WERI-Rb-1 (cell line): ENCODE measurements around the gene SORL1.

Experiments
- DNase-seq: peaks from one replicate; pipeline ENCODE4 v3.0.0-alpha.2; 2020
- H3K27ac ChIP-seq: fragments of 250-450 bp; sonication (Bioruptor Pico); 2 replicates; pipeline ENCODE4 v1.5.1; 2020; ENCODE audit warnings: mild to moderate bottlenecking, moderate library complexity
- H3K27me3 ChIP-seq: fragments of 250-450 bp; sonication (Bioruptor Pico); 2 replicates; pipeline ENCODE4 v1.5.1; 2021; ENCODE audit warnings: mild to moderate bottlenecking, low read depth, moderate library complexity; ENCODE audit not compliant: insufficient read depth, severe bottlenecking
- H3K36me3 ChIP-seq: fragments of 250-450 bp; sonication (Bioruptor Pico); 2 replicates; pipeline ENCODE4 v1.5.1; 2020; ENCODE audit warnings: mild to moderate bottlenecking, moderate library complexity
- H3K4me3 ChIP-seq: 2 replicates; pipeline ENCODE4 v1.5.1; 2011; ENCODE audit warnings: low read depth, mild to moderate bottlenecking, control low read depth, low read length
- H3K9me3 ChIP-seq: fragments of 250-450 bp; sonication (Bioruptor Pico); 2 replicates; pipeline ENCODE4 v1.5.1; 2021; ENCODE audit warnings: mild to moderate bottlenecking, moderate library complexity; ENCODE audit not compliant: severe bottlenecking
- CTCF ChIP-seq: IDR thresholded peaks from 2 replicates; pipeline ENCODE4 v1.5.1; 2011; ENCODE audit warnings: low read depth, mild to moderate bottlenecking, control low read depth, inconsistent platforms, low read length

SORL1 gene

GRCh38 chr11:121543836-121544380, 91.8 kb downstream of the SORL1 start:
- no peak for DNase-seq
- H3K27me3 ChIP-seq, result no peaks in the 10 kb centered on the region
- TF ChIP-seq CTCF, result no peak
- H3K36me3 ChIP-seq, result no peaks in the 10 kb centered on the region
- no peaks in the 10 kb centered on the region for H3K9me3 ChIP-seq
- no peak overlapping the region for H3K4me3 ChIP-seq
- H3K27ac ChIP-seq, result no peak overlapping the region

GRCh38 chr11:121544956-121545355, 92.8 kb downstream of the SORL1 start:
- H3K27ac ChIP-seq, result no peak overlapping the region
- TF ChIP-seq CTCF, result no peak
- no peaks in the 10 kb centered on the region for H3K36me3 ChIP-seq
- H3K9me3 ChIP-seq, result no peaks in the 10 kb centered on the region
- DNase-seq, result no peak
- H3K27me3 ChIP-seq, result no peaks in the 10 kb centered on the region
- H3K4me3 ChIP-seq, result no peak overlapping the region

GRCh38 chr11:121547574-121547973, 95.5 kb downstream of the SORL1 start:
- Histone ChIP-seq H3K36me3 (no peaks in the 10 kb centered on the region), H3K27ac (no peak overlapping the region), H3K27me3 (no peaks in the 10 kb centered on the region), H3K4me3 (no peak overlapping the region), H3K9me3 (no peaks in the 10 kb centered on the region)
- no peak for TF ChIP-seq CTCF
- no peak for DNase-seq

GRCh38 chr11:121550247-121551030, 98.3 kb downstream of the SORL1 start:
- TF ChIP-seq CTCF, result no peak
- no peaks in the 10 kb centered on the region for H3K36me3 ChIP-seq
- H3K9me3 ChIP-seq, result no peaks in the 10 kb centered on the region
- no peak overlapping the region for H3K27ac ChIP-seq
- no peaks in the 10 kb centered on the region for H3K27me3 ChIP-seq
- DNase-seq, result no peak
- no peak overlapping the region for H3K4me3 ChIP-seq

- no peak overlapping the region for H3K27ac ChIP-seq
Measured at GRCh38 chr11:121551463-121551862, 99.3 kb downstream of the SORL1 start.

More at GRCh38 chr11:121551463-121551862, 99.3 kb downstream of the SORL1 start:
- H3K36me3 ChIP-seq, result no peaks in the 10 kb centered on the region
- H3K27me3 ChIP-seq, result no peaks in the 10 kb centered on the region
- no peak overlapping the region for H3K4me3 ChIP-seq
- no peak for TF ChIP-seq CTCF
- H3K9me3 ChIP-seq, result no peaks in the 10 kb centered on the region
- DNase-seq, result no peak
